GM12891 (cell line): ENCODE data around the gene NBEA. TPM values are rescaled to one million over a fixed set of nuclear protein-coding genes. Genes with fewer than 3 reads are reported as not detected.

Experiments
- DNase-seq: peaks from one replicate; pipeline ENCODE4 v3.0.0; 2011; ENCODE audit warnings: low spot score; ENCODE audit not compliant: insufficient read length
- FAIRE-seq: peaks from 2 replicates; lab custom pipeline; 2011; peaks lifted over from hg19 to GRCh38; lab: Jason Lieb, UNC
- PAX5 ChIP-seq: IDR thresholded peaks from 2 replicates; pipeline ENCODE4 v1.6.1; 2011; ENCODE audit warnings: low read length, moderate library complexity, mild to moderate bottlenecking; ENCODE audit not compliant: insufficient read depth, severe bottlenecking
- POLR2A ChIP-seq: IDR thresholded peaks from 2 replicates; pipeline ENCODE4 v1.6.1; 2011; ENCODE audit warnings: low read depth, low read length, control low read depth
- POLR2AphosphoS5 ChIP-seq: IDR thresholded peaks from 2 replicates; pipeline ENCODE4 v1.6.1; 2011; ENCODE audit warnings: low read depth, low read length, control low read depth
- POU2F2 ChIP-seq: IDR thresholded peaks from 2 replicates; pipeline ENCODE4 v1.6.1; 2011; ENCODE audit warnings: low read depth, mild to moderate bottlenecking, control low read depth, low read length, moderate library complexity
- SPI1 ChIP-seq: IDR thresholded peaks from 2 replicates; pipeline ENCODE4 v1.6.1; 2011; ENCODE audit warnings: low read depth, low read length, control low read depth
- TAF1 ChIP-seq: IDR thresholded peaks from 2 replicates; pipeline ENCODE4 v1.6.1; 2011; ENCODE audit warnings: low read depth, low read length, control low read depth
- polyA plus RNA-seq: library from polyadenylated mRNA; unstranded; fragments of >200 nt; gene quantifications from one replicate; pipeline ENCODE4 v1.2.1, GENCODE V29; 2012; ENCODE audit warnings: low read depth, missing spikeins, inconsistent platforms; ENCODE audit not compliant: missing spikeins

NBEA gene, protein sequence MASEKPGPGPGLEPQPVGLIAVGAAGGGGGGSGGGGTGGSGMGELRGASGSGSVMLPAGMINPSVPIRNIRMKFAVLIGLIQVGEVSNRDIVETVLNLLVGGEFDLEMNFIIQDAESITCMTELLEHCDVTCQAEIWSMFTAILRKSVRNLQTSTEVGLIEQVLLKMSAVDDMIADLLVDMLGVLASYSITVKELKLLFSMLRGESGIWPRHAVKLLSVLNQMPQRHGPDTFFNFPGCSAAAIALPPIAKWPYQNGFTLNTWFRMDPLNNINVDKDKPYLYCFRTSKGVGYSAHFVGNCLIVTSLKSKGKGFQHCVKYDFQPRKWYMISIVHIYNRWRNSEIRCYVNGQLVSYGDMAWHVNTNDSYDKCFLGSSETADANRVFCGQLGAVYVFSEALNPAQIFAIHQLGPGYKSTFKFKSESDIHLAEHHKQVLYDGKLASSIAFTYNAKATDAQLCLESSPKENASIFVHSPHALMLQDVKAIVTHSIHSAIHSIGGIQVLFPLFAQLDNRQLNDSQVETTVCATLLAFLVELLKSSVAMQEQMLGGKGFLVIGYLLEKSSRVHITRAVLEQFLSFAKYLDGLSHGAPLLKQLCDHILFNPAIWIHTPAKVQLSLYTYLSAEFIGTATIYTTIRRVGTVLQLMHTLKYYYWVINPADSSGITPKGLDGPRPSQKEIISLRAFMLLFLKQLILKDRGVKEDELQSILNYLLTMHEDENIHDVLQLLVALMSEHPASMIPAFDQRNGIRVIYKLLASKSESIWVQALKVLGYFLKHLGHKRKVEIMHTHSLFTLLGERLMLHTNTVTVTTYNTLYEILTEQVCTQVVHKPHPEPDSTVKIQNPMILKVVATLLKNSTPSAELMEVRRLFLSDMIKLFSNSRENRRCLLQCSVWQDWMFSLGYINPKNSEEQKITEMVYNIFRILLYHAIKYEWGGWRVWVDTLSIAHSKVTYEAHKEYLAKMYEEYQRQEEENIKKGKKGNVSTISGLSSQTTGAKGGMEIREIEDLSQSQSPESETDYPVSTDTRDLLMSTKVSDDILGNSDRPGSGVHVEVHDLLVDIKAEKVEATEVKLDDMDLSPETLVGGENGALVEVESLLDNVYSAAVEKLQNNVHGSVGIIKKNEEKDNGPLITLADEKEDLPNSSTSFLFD (N-terminal part only)
- polyA plus RNA-seq, result 0.06 TPM

- no peak for TF ChIP-seq POLR2A
- no peak for TF ChIP-seq TAF1
- no peak for TF ChIP-seq POU2F2
- no peak for TF ChIP-seq PAX5
- TF ChIP-seq SPI1, result no peak
- no peak for TF ChIP-seq POLR2AphosphoS5
- DNase-seq (peak; percentile 51), FAIRE-seq (peak; percentile 51)
These were observed at the start of gene NBEA for GRCh38 chr13:34941835-34942731. Gene NBEA (plus strand): TSS chr13:34942270. CDS start chr13:34942821, 551 bp downstream.

- TF ChIP-seq TAF1, result no peak
- TF ChIP-seq POLR2A, result no peak
- no peak for TF ChIP-seq SPI1
- no peak for TF ChIP-seq PAX5
- no peak for TF ChIP-seq POLR2AphosphoS5
- no peak for TF ChIP-seq POU2F2
- DNase-seq (no peak), FAIRE-seq (no peak)
These were observed 47.3 kb upstream of the NBEA start for GRCh38 chr13:34894756-34895155.

DNA sequence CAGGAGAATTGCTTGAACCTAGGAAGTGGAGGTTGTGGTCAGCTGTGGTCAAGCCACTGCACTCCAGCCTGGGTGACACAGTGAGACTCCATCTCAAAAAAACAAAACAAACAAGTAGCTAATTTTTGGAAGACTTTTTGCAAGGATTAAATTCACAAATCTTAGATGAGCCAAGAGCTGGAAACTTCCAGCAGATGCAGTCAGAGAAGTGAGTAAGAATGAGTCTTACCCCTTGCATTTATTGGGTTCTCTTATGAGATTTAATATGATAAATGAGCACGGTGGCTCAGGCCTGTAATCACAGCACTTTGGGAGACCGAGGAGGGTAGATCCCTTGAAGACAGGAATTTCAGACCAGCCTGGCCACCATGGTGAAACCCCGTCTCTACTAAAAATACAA is 44.9 kb upstream of the NBEA start:
- no peak for DNase-seq
- FAIRE-seq, result no peak

DNA sequence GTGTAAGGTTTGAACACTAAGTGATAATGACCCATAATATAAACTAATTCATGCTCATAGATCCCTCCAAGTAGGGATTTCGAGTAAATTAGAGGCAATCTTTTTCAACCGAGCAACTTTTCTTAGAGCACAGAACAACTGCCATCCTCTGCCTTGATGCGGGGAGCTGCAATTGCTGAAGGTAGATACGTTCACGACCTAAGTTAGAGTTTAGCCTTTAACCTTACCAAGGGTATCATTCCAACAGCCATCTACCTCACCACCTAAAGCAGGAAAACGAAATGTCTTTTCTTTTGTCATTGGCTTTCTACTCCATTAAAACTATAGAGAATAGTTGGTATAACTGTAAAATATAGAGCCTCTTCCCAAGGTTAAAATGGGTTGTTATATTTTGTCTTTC is 42.2 kb upstream of the NBEA start:
- FAIRE-seq, result no peak

More for the DNA sequence above, 44.9 kb upstream of the NBEA start:
- TF ChIP-seq POU2F2 (no peak), POLR2A (no peak), TAF1 (no peak), SPI1 (no peak), PAX5 (no peak), POLR2AphosphoS5 (no peak)

DNA sequence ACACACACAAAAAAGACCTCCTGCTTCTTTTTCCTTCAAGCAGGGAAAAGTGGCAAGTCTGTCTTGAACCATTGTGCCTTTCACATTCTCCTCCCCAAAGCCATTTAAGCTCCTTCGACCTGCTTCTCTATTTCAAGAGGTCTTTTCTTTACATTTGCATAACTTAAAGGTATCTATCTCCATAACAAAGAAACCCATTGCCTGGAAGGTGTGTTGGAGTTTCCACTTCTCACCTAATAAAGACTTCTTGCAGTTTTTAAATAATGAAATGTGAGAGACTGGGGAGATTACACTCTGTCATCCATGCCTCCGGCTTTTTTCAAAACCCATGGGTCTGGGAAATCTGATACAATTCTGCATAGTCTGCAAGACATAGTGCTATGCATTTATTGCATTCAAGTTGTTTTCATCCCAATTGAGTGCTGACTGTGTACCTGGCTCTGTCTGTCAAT is 41.8 kb upstream of the NBEA start:
- TF ChIP-seq POLR2A (no peak), POU2F2 (no peak)
- DNase-seq (no peak), FAIRE-seq (no peak)

More for the DNA sequence above, 42.2 kb upstream of the NBEA start:
- TF ChIP-seq PAX5 (no peak), SPI1 (no peak), POU2F2 (no peak), TAF1 (no peak), POLR2AphosphoS5 (no peak), POLR2A (no peak)
- DNase-seq, result no peak

GRCh38 chr13:34901572-34901971 is 40.5 kb upstream of the NBEA start:
- TF ChIP-seq SPI1 (no peak), TAF1 (no peak), PAX5 (no peak), POU2F2 (no peak), POLR2AphosphoS5 (no peak), POLR2A (no peak)
- no peak for DNase-seq
- FAIRE-seq, result no peak

GRCh38 chr13:34911159-34911558 is 30.9 kb upstream of the NBEA start:
- no peak for TF ChIP-seq POLR2AphosphoS5

GRCh38 chr13:34913040-34913439 is 29.0 kb upstream of the NBEA start:
- DNase-seq (no peak), FAIRE-seq (no peak)
- no peak for TF ChIP-seq TAF1
- TF ChIP-seq SPI1, result peak; percentile 18; the same call in 1 of the 2 replicates

More at GRCh38 chr13:34911159-34911558, 30.9 kb upstream of the NBEA start:
- DNase-seq (no peak), FAIRE-seq (no peak)
